ENCODE results near the gene PLEKHG3. TPM values are rescaled to one million over a fixed set of nuclear protein-coding genes. Genes with fewer than 3 reads are reported as not detected.

PLEKHG3 gene
- total and polyA plus RNA-seq, 2 of the 4 experiments (the other 2 are of a cell fraction), result 8.2 to 8.4 TPM

- TF ChIP-seq MAZ (IDR thresholded peaks at IDR 0.05; ENCODE audit: borderline replicate concordance, low read depth, low read length) (no peak), NFE2L2 (IDR thresholded peaks at IDR 0.05; ENCODE audit: low read depth, low read length) (no peak)
Observed at GRCh38 chr14:64688811-64689281, 15.4 kb upstream of the PLEKHG3 start (continued).

DNA sequence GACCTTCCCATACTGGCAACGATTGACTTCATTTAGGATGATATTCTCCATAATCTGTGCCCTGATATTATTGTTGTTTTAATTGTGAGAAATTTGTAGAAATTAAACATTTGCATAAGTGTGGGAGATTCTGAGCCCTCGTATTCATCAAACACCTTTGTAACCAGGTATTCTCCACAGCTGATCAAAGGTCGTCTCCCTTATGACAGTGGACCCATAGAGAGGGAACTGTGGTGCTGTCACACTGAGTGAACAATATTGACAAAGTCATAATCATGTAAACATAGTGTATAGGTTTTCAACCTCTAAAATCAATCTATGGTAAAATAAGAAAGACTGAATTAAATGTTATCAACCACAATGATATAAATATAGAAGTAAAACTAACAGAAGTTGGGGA is 14.9 kb upstream of the PLEKHG3 start:
- Histone ChIP-seq H3K18ac (ENCODE audit: low read depth, low read length) (no peak overlapping the region), H3K27me3 (ENCODE audit: control insufficient read depth, insufficient read depth, low read length) (peaks cover 39% of the 10 kb centered on the region), H2AK5ac (ENCODE audit: low read depth, low read length) (no peak overlapping the region), H2BK20ac (ENCODE audit: low read depth, low read length) (no peak overlapping the region), H4K91ac (ENCODE audit: insufficient read depth, low read depth, low read length) (no peak overlapping the region), H3K4me2 (ENCODE audit: low read depth, low read length) (no peak overlapping the region), H3K4ac (ENCODE audit: low read depth, low read length) (no peak overlapping the region), H3K14ac (replicated peaks; ENCODE audit: low read depth, low read length) (no peak overlapping the region), H3K56ac (ENCODE audit: extremely low read depth, insufficient read depth, low read length) (no peak overlapping the region), H4K20me1 (ENCODE audit: insufficient read depth, low read length) (no peaks in the 10 kb centered on the region), H2AFZ (replicated peaks; ENCODE audit: low read length, poor library complexity) (no peak overlapping the region), H3K23ac (ENCODE audit: low read depth, low read length) (no peak overlapping the region), H3K4me1 (ENCODE audit: control insufficient read depth, insufficient read depth, low read length) (peaks cover under 1% of the 10 kb centered on the region; the same call in 1 of the 2 replicates), H2BK120ac (ENCODE audit: low read depth, low read length) (no peak overlapping the region), H2AK9ac (replicated peaks; ENCODE audit: low read depth, low read length, poor library complexity) (no peak overlapping the region), H3K36me3 (ENCODE audit: control insufficient read depth, insufficient read depth, low read length) (no peaks in the 10 kb centered on the region), H4K8ac (ENCODE audit: low read depth in 2 of 2, low read length in 2 of 2) (no peak overlapping the region), H3K27ac (ENCODE audit: insufficient read depth, low read length) (no peak overlapping the region), H3K9me1 (ENCODE audit: insufficient read depth, low read length) (no peaks in the 10 kb centered on the region), H3K79me1 (ENCODE audit: low read depth in 1 of 2, low read length in 2 of 2) (no peaks in the 10 kb centered on the region), H2BK5ac (ENCODE audit: low read depth, low read length, poor library complexity, severe bottlenecking) (no peak overlapping the region), H3K9me3 (ENCODE audit: control insufficient read depth, insufficient read depth, low read length) (no peaks in the 10 kb centered on the region), H3K4me3 (ENCODE audit: insufficient read depth, low read depth, low read length) (no peak overlapping the region), H3K9ac (ENCODE audit: low read depth, low read length) (no peak overlapping the region), H4K5ac (ENCODE audit: low read depth, low read length) (no peak overlapping the region), H2BK15ac (ENCODE audit: low read depth, low read length) (no peak overlapping the region)
- CTCF ChIA-PET, result interaction anchor here (0.6 kb wide), 2 partner anchors 80 to 720 kb away, joined by 3 to 6 read pairs; no protein-coding TSS in a partner anchor
- WGBS, 2 experiments (ENCODE audit: extremely low coverage in 2 of 2, insufficient read length in 1 of 2), result 60% methylated on average over 1 of the region's 3 CpGs; no CpG with 5 or more reads in 1 of the 2 experiments
- in situ Hi-C loops (cut with MboI; ENCODE audit: low sequenced_read_pairs) (no loop called here), dilution Hi-C loops (cut with HindIII; ENCODE audit: low sequenced_read_pairs, unreplicated experiment) (no loop called here), intact Hi-C loops (cut with micrococcal nuclease) (no loop called here)
- POLR2A ChIA-PET (ENCODE audit: unreplicated experiment), result interaction anchor here (0.6 kb wide), 1 partner anchor 97 kb away, joined by 3 read pairs; no protein-coding TSS in a partner anchor
- no peak for DNase-seq
- no peak for ATAC-seq (ENCODE audit: low read depth)
- BruUV-seq (replicated peaks), result no TSS peak
- TF ChIP-seq NFE2L2 (IDR thresholded peaks at IDR 0.05; ENCODE audit: low read depth, low read length) (no peak), CHD1 (IDR thresholded peaks at IDR 0.05; ENCODE audit: low read depth, low read length) (no peak), SMC3 (IDR thresholded peaks at IDR 0.05; ENCODE audit: low read depth, low read length) (no peak), MAZ (IDR thresholded peaks at IDR 0.05; ENCODE audit: borderline replicate concordance, low read depth, low read length) (no peak), RAD21 (IDR thresholded peaks at IDR 0.05; ENCODE audit: low read length) (no peak), USF2 (IDR thresholded peaks at IDR 0.05; ENCODE audit: low read depth, low read length) (no peak), ELK1 (IDR thresholded peaks at IDR 0.05; ENCODE audit: borderline replicate concordance, low read depth, low read length) (no peak), POLR2A (IDR thresholded peaks at IDR 0.05; ENCODE audit: low read depth, low read length) (no peak), CEBPB (IDR thresholded peaks at IDR 0.05; ENCODE audit: low read depth, low read length) (no peak), MXI1 (IDR thresholded peaks at IDR 0.05; ENCODE audit: borderline replicate concordance, low read depth, low read length) (no peak), MAFK (IDR thresholded peaks at IDR 0.05; ENCODE audit: low read depth, low read length) (no peak), RCOR1 (IDR thresholded peaks at IDR 0.05; ENCODE audit: insufficient replicate concordance, low read length) (no peak), CTCF (conservative IDR thresholded peaks at IDR 0.05; ENCODE audit: low read depth, low read length) (no peak), BHLHE40 (IDR thresholded peaks at IDR 0.05; ENCODE audit: low read depth, low read length) (no peak)
